OCI-LY3 (cell line): Measurements from ENCODE around the gene METTL24.

ENCODE experiments used
- H2AFZ ChIP-seq: fragments of 200-600, 300-600 bp; shearing (Covaris generic); 2 replicates; pipeline ENCODE4 v1.6.0; 2014; ENCODE audit warnings: antibody characterized with exemption, low read depth, low read length
- H3K27ac ChIP-seq: fragments of 200-600, 300-600 bp; sonication (generic); 2 replicates; pipeline ENCODE4 v1.5.1; 2014; ENCODE audit warnings: mild to moderate bottlenecking, low read length, moderate library complexity, mixed read lengths
- H3K27me3 ChIP-seq: fragments of 200-600, 300-600 bp; sonication (generic); 2 replicates; pipeline ENCODE4 v1.6.1; 2014; ENCODE audit warnings: low read depth, low read length, mixed read lengths
- H3K36me3 ChIP-seq: fragments of 200-600, 300-600 bp; sonication (generic); replicated peaks from 2 replicates; pipeline ENCODE3; 2014; ENCODE audit warnings: low read depth, low read length, mixed read lengths
- H3K4me1 ChIP-seq: fragments of 300-600, 200-600 bp; sonication (generic); 2 replicates; pipeline ENCODE4 v1.6.1; 2014; ENCODE audit warnings: low read length, mixed read lengths
- H3K4me2 ChIP-seq: fragments of 200-600, 300-600 bp; sonication (generic); 2 replicates; pipeline ENCODE4 v1.6.1; 2014; ENCODE audit warnings: low read length, mixed read lengths
- H3K4me3 ChIP-seq: fragments of 300-600, 200-600 bp; sonication (generic); 2 replicates; pipeline ENCODE4 v1.5.1; 2014; ENCODE audit warnings: antibody characterized with exemption, mild to moderate bottlenecking, low read length, moderate library complexity
- H3K79me2 ChIP-seq: fragments of 300-600, 200-600 bp; shearing (Covaris generic); 2 replicates; pipeline ENCODE4 v1.6.1; 2014; ENCODE audit warnings: mild to moderate bottlenecking, low read length, mixed read lengths
- H3K9ac ChIP-seq: fragments of 300-600, 200-600 bp; shearing (Covaris generic); 2 replicates; pipeline ENCODE4 v1.6.0; 2014; ENCODE audit warnings: mild to moderate bottlenecking, low read length, moderate library complexity
- H3K9me3 ChIP-seq: fragments of 200-600, 300-600 bp; shearing (Covaris generic); 2 replicates; pipeline ENCODE4 v1.6.1; 2014; ENCODE audit warnings: low read length, mixed read lengths; ENCODE audit not compliant: insufficient read depth
- H4K20me1 ChIP-seq: fragments of 200-600, 300-600 bp; sonication (generic); 2 replicates; pipeline ENCODE4 v1.6.1; 2016; ENCODE audit warnings: low read length, mixed read lengths; ENCODE audit not compliant: insufficient read depth
- CTCF ChIP-seq: fragments of 200-600, 300-600 bp; sonication (generic); IDR thresholded peaks from 2 replicates; pipeline ENCODE4 v1.5.1; 2014; ENCODE audit warnings: antibody characterized with exemption, low read length, low read depth
- EZH2phosphoT487 ChIP-seq: fragments of 200-600 bp; shearing (Covaris generic); IDR thresholded peaks from 2 replicates; pipeline ENCODE4 v1.6.1; 2018; ENCODE audit warnings: antibody characterized with exemption, mixed run types, low read depth

Gene METTL24

DNA sequence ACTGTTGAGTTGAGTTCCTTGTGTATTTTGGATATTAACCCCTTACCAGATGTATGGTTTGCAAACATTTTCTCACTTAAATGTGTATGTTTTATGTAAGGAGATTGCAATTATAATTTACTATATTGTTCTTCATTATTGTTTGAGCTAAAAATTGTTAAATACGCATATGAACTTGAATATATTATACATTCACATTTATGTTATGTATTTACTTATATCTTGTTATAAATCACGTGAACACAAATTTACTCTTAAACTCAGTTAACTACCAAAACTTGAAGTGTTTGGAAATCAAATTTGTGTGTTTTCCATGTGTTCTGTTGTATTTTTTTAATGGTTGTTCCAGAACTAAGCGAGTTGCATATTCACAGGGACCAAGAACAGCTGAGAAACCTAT, 159.6 kb downstream of the METTL24 start:
- no peaks in the 10 kb centered on the region for H4K20me1 ChIP-seq

DNA sequence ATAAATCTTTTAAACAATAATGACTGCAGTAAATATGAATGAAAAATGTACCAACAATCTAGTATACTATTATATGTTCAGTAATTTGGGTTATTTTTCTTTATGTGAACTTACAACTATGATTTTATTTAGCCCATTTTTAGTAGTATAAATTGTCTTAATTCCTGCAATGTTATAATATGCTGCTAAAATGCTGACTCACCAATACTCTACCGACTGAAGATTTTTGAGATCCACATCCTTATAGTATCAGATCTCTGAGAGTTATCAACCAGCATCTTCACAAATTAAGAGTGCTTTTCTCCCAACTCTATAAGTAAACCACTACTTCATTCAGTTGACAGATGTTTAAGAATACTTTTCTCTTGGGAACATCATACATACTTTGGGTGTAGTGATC, 161.3 kb downstream of the METTL24 start:
- no peak for TF ChIP-seq EZH2phosphoT487
- no peak for TF ChIP-seq CTCF
- no peaks in the 10 kb centered on the region for H3K79me2 ChIP-seq
- H3K9me3 ChIP-seq: no peaks in the 10 kb centered on the region
- H3K4me1 ChIP-seq: no peaks in the 10 kb centered on the region
- H3K4me2 ChIP-seq: no peak overlapping the region
- H4K20me1 ChIP-seq: no peaks in the 10 kb centered on the region
- no peak overlapping the region for H2AFZ ChIP-seq
- no peak overlapping the region for H3K4me3 ChIP-seq
- no peak overlapping the region for H3K9ac ChIP-seq
- no peaks in the 10 kb centered on the region for H3K27me3 ChIP-seq
- no peaks in the 10 kb centered on the region for H3K36me3 ChIP-seq
- no peak overlapping the region for H3K27ac ChIP-seq

More for the DNA sequence above, 159.6 kb downstream of the METTL24 start:
- Histone ChIP-seq H3K79me2 (no peaks in the 10 kb centered on the region), H3K4me3 (no peak overlapping the region), H3K27ac (no peak overlapping the region), H3K36me3 (no peaks in the 10 kb centered on the region), H2AFZ (no peak overlapping the region), H3K27me3 (no peaks in the 10 kb centered on the region), H3K9me3 (no peaks in the 10 kb centered on the region), H3K4me2 (no peak overlapping the region), H3K9ac (no peak overlapping the region), H3K4me1 (no peaks in the 10 kb centered on the region)
- TF ChIP-seq EZH2phosphoT487 (no peak), CTCF (no peak)

DNA sequence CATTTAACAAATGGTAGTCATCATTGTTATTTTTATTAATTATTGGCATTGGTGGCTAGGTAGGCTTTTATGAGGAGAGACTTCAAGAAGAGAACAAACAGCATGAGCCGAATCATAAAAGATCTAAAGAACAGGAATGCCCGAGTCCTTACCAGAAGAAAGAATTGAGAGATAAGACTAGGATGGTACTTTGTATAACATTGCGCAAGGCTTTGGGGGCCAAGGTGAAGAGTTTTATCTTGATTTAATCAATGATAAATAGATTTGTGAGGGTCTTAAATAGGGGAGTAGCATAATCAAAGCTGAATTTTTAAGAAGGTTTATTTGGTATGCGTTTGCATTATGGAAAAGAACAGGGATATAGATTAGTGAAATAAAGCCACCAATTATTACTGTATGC, 162.5 kb downstream of the METTL24 start:
- Histone ChIP-seq H4K20me1 (no peaks in the 10 kb centered on the region), H3K4me3 (no peak overlapping the region), H2AFZ (no peak overlapping the region), H3K79me2 (peaks cover 9% of the 10 kb centered on the region; the same call in 1 of the 2 replicates), H3K27ac (no peak overlapping the region), H3K4me1 (no peaks in the 10 kb centered on the region), H3K27me3 (no peaks in the 10 kb centered on the region), H3K4me2 (no peak overlapping the region), H3K9me3 (no peaks in the 10 kb centered on the region), H3K36me3 (no peaks in the 10 kb centered on the region), H3K9ac (no peak overlapping the region)
- TF ChIP-seq CTCF: no peak
- no peak for TF ChIP-seq EZH2phosphoT487
